HG02623 (cell line): ENCODE measurements around the gene TCEAL8.
"Not testable (repeated sequence)": the region's sequence is repeated elsewhere in the genome, so short reads cannot be mapped to it uniquely, and the experiment has no call there.

Experiments
- ATAC-seq: cut with Tn5 transposase; IDR thresholded peaks from one replicate; pipeline ENCODE4 v1.9.1; 2021; ENCODE audit warnings: moderate library complexity; ENCODE audit not compliant: unreplicated experiment

The TCEAL8 gene, protein sequence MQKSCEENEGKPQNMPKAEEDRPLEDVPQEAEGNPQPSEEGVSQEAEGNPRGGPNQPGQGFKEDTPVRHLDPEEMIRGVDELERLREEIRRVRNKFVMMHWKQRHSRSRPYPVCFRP

DNA sequence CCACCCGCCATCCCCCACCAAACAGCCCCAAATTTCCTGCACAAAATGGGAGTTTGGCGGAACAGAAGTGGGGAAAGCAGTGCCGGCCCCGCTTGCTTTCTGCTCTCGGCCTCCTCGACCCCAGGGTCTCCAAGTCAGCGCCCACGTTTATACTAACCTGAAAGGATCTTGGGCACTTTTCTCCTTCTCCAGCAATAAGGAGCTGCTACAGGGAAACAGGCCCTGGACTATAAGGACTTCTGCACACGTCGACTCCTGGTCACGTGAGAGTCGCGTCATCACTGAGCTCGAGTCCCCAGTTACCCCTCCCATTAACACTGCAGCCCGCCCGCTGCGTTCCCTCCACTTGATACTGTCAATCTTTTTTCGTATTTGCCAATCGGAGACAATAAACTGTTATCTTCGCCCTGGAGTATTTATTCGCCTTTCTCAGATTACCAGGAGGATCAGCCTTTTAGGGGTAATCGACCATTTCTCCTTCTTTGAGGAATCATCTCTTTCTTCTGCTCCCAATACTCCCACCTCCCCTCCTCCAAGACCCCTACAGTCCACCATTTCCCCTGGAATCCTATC lies at the start of gene TCEAL8:
Gene TCEAL8, minus strand, starts transcription at position 235 of the 573 bp plus-strand sequence. CDS start 1,176 bp downstream, outside the sequence.
- ATAC-seq, result peak; percentile 99

DNA sequence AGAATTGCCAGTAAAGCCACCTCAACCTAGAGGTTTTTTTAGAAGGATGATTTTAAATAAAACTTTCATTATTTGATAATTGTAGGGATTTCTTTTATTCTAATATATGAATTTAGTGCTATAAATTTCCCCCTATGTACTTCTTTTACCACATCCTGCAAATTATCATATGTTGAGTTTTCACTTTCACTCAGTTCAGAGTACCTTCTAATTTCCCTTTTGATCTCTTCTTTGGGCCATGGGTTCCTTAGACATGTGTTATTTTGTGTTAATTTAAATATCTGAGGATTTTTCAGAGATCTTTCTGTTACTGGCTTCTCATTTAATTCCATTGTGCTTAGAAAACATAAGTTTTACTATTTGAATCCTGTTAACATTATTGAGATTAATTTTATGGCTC lies 49.8 kb upstream of the TCEAL8 start:
- no peak for ATAC-seq

DNA sequence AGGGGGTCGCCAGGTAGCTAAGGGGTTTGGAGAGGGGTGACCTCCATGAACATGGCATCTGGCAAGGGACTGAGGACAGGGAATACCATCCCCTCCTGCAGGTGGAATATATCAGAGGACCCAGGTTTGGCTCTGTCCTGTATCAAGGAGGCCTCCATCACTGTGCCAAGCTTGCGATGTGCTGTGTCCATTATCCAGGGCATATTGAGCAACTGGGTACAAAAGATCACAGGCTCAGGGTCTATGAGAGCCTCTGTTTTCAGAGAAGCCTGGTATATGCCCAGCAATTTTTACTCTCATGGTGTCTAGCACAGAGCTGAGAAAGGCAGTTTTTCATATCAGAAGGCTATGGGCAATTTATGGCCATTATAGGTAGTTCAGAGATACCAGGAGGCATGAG lies 38.2 kb upstream of the TCEAL8 start:
- no peak for ATAC-seq

DNA sequence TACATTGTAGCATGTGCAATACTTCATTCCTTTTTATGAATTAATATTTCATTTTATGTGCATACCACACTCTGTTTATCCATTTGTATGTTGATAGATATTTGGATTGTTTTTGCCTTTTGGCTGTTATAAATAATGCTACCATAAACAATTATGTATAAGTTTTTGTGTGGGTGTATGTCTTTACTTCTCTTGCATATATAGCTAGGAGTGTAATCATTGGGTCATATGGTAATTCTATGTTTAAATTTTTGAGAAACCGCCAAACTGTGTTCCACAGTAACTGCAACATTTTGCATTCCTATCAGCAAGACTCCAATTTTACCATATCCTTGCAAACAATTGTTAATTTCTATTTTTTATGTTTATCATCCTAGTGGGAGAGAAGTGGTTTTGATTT lies 24.7 kb upstream of the TCEAL8 start:
- ATAC-seq, result no peak

DNA sequence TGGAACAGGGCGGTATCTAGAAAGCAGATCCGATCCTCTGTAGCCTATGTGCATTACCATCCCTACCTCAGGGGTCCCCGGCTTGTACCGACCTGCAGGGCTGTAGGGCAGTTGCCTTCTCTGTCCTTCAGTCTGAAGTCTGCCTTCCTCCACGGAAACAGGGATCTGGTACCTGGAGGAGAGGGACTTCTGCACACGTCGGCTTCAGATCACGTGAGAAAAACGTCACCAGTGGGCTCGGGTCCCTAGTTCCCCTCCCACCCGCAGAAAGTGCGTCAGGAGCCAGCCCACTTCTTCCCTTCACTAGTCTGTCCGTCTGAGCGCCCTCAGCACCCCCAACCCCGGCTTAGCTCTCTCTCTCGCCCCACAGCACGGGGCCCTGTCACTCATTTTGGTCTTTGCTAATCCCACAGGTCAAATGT lies 21.6 kb upstream of the TCEAL8 start, which contains the start of gene TCEAL5:
Gene TCEAL5, minus strand, starts transcription at position 170 of the 422 bp plus-strand sequence. CDS start 2,187 bp downstream, outside the sequence.
- no peak for ATAC-seq

DNA sequence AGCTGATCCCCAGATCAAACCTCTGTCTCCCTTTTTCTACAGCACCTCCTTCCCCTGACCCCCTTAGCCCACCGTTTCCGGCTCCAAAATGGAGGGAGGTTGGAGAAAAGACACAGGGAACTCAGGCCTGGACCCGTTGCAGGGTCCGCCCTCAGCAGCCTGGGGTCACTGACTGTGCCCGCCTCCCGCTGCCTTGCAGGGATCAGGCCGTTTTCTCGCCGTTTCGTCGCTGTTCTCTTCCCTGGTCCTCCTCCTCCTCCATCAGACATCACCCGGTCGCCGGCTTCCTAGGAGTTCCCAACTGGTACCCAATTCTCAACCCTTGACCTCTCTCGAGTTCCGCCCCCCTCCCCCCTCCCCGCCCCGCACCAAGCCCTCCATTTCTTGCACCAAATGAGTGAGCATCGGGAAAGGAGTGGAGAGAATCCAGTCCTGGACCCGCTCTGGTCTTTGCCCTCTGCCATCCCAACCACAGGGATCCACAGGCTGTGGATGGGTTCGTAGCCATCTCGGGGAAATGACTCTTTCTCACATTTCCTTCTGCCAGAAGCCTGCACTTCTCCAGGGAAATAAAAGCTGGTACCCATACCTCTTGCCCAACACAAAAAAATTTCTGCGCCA lies 21.1 kb upstream of the TCEAL8 start:
- ATAC-seq, result no peak

DNA sequence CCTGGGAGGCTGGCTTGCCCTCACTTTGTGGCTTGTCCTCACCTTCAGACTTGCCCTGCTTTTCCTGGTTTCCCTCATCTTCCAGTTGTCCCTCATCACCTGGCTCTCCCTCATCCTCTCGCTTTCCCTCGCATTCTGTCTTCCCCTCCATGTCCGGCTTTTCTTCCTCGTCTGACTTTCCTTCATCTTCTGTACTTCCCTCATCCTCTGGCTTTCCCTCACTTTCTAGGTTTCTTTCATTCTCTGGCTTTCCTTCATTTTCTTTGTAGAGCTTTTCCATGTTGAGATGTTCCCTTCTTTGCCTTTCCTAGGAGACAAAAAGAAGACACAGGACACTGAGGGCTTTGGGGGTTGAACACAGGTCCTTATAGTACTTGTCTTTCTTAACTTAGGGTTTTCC lies 19.3 kb upstream of the TCEAL8 start:
- no peak for ATAC-seq

DNA sequence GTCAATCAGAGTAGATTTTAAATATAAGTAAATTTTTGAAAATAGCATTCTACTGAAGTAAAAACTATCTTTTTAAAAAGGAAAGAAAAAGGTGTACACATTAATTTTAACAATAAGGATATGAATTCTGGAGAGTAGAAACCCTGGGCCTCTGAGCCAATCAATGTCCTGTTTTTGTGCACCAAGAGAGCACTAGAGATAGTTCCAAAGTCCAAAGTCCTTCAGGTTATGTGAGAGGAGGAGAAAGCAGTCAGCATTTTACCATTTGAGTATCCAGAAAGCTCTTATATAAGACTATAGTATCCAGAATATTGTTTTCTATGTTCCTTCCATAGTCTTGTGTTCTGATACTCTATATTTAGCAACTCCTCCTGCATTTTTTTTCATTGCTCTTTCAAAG lies 3.3 kb upstream of the TCEAL8 start:
- no peak for ATAC-seq

DNA sequence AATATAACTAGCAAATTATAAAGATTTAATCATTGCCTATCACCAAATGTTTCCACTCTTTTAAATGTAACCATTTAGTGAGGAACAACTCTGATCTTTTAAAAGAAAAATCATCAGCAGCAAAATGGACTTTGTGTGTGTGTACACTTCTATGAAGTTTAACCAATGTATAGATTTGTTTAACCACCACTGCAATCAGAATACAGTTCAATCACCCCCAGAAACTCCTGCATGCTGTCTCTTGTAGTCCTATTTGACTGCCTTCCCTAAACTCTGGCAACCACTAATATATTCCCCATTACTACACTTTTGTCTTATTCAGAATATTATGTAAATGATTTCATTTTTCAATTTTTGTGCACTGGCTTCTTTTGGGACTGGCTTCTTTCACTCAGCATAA lies 1.7 kb upstream of the TCEAL8 start:
- no peak for ATAC-seq

DNA sequence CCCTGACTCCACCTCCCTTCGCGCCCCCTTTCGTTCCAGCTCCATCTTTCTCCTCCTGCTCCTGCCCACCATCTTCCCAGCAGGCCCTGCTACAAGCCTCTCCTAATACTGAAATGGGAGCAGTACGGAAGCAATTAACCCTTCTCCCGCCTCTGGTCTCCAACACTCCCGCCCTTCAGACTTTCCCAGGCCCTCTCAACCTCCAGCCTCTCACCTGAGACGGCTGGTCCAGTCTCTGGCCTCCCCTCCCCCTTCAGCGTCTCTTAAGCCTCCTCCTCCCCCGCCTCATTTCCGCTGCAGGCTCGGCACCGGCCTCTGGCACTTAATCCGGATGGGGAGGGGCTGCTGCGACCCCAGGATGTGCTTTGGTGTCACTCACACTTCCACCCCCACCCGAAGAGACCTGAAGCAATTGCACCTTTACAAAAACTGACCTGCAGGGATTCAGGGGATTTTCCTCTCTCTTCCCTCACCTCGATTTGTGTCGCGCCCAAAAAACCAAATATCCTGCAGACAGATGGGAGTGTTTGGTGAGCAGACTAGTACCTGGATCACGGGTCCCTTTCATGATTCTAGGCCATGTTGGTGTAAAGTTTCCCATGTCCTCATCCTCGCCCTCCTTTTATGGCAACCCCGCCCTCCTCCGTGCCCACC lies 657 bp downstream of the TCEAL8 start:
- peak; percentile 53 for ATAC-seq

DNA sequence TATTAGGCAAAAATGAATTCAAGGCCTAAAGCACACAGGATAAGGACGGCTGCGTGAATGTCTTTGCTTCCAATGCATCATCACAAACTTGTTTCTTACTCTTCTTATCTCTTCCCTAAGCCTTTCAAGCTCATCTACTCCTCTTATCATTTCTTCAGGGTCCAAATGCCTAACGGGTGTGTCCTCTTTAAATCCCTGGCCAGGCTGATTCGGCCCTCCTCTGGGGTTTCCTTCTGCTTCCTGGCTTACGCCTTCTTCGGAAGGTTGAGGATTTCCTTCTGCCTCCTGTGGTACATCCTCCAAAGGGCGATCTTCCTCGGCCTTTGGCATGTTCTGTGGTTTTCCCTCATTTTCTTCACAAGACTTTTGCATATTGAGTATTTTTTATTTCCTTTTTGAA lies 1.3 kb downstream of the TCEAL8 start:
- ATAC-seq, result no peak

DNA sequence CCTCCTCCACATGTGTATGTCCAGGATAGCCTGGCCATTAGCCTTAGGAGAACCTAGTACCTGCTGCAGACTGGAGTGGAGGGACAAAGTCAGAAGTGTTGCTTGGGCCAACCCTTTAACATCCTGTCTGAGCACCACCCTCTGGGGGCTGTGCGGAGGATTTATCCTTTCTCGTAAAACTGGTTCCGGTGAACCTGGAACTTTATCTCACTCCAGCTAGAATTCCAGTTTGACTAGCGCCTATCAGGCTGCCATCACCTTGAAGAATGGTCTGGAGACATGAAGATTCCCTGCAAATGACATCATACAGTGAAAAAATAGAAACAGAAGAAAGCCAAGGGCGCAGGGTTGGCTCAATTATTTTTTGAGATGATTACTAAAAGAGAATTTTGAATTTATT lies 4.0 kb downstream of the TCEAL8 start:
- ATAC-seq, result no peak

DNA sequence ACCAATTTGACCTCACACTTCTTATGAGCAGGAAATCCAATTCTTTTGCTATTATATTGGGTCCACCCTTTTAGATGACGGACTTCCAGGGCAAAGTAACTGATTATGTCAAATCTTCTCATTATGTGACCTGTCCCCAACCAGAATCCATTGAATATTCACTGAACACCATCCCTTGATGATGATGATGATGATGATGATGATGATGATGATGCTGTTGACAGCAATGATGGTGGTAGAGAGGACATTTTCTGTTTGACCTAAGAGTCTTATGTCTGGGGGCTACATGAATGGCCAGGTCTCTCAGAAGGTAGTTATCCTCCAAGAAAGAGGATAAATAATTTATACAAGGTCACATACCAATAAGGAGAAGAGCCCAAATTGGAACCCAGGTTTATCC lies 5.2 kb downstream of the TCEAL8 start:
- no peak for ATAC-seq

DNA sequence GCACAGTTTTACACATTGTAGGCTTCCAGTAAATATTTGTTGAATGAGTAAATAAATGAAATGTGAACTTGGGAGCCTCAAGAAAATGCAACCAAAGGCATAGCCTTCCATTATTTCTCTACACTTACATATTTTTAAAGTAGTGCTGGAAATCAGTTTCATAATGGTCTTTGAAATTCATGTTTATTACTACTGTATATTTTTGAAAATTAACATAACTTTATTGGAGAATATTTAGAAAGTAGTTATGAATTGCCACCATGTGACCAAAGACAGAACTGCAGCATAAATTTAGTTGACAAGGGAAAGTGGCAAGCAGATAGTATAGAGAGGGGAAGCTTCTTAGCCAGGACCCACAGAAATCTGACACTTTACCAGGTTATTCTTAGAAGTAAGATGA lies 6.4 kb downstream of the TCEAL8 start:
- ATAC-seq, result no peak

DNA sequence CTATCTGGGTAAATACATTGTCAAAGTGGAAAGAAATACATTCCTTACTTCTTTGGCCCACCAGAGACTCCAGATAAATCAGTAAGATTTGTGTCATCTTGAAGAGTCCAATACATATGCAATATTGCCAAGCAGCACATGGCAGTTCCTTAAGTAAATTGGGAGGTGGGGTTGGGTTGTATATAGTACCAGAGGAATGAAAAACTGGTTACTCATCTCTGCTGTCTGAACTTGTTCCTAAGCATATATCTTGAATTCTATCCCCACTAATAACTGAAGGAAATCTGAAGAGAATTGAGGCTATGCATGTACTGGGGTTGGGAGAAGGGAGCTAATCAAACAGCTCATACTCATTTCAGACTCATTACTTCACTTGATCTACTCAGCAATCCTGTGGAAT lies 14.8 kb downstream of the TCEAL8 start:
- ATAC-seq, result no peak

DNA sequence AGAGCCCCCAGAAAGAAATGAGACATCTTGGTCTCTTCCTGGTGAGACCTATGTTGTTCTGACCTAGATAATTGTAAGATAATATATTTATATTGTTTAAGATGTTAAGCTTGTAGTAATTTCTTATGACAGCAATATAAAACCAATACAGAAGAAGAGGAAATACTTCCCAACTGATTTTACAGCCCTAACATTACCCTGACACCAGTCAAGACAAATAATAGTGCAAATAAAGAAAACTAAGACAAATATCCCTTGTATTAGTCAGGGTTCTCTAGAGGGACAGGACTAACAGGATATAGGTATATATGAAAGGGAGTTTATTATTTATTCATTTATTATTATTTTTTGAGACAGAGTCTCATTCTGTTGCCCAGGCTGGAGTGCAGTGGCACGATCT lies 18.7 kb downstream of the TCEAL8 start:
- no peak for ATAC-seq

DNA sequence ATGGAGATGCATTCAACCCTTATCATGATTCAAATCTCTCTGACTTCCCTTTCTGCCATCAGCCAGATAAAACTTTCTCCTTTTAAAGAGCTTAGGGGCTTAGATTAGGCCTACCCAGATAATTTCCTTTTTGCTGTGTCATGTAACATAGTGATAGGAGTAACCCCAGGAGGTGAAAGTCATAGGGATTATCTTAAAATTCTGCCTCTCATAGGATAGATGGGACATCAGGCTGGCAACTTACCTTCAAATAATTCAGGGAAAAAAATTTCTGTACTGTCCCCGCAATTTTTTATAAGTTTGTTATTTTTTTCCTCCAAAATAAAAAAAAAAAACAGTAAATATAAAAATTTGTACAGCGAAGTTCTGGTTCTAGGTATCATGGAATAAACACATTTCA lies 19.3 kb downstream of the TCEAL8 start:
- ATAC-seq, result not testable (repeated sequence)

DNA sequence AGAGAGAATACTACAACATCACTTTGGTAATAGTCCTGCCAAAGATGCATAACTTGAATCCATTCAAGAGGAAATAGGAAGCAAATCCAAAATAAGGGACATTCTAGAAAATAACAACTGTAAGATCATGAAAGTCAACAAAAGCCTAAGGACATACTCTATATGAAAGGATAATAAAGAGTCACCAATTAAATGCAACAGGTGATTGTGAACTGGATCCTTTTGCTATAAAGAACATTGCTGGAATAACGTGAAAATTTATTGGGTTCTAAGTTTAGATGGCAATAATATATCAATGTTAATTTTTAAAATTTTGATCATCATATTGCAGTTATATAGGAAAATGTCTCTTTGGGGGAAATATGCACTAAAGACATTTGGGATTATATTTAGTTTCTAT lies 20.1 kb downstream of the TCEAL8 start:
- ATAC-seq, result no peak

DNA sequence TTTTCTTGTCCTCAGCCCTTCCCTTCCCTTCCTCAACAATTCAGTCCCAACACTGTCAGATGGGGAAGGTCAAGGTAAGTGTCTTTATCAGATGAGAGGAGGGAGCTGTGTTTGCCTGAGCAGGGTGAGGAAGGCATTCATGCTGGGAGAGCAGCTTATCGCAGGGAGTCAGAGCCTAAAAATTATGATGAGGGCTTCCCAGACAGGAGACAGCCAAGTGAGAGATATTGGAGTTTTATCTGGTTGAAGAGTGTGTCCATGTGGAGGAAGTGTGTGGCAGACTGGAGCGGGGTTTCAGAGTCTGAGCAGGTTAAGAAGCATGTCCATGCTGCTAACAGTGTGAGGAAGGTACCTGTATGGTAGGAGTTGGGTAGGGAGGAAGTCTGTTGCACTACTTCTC lies 21.7 kb downstream of the TCEAL8 start:
- no peak for ATAC-seq

DNA sequence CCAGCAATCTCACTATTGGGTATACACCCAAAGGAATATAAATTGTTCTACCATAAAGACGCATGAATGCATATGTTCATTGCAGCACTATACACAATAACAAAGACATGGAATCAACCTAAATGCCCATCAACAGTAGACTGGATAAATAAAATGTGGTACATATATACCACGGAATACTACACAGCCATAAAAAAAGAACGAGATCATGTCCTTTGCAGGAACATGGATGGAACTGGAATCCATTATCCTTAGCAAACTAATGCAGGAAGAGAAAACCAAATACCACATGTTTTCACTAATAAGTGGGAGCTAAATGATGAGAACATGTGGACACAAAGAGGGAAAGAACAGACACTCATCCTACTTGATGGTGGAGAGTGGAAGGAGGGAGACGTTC lies 29.0 kb downstream of the TCEAL8 start:
- not testable (repeated sequence) for ATAC-seq

DNA sequence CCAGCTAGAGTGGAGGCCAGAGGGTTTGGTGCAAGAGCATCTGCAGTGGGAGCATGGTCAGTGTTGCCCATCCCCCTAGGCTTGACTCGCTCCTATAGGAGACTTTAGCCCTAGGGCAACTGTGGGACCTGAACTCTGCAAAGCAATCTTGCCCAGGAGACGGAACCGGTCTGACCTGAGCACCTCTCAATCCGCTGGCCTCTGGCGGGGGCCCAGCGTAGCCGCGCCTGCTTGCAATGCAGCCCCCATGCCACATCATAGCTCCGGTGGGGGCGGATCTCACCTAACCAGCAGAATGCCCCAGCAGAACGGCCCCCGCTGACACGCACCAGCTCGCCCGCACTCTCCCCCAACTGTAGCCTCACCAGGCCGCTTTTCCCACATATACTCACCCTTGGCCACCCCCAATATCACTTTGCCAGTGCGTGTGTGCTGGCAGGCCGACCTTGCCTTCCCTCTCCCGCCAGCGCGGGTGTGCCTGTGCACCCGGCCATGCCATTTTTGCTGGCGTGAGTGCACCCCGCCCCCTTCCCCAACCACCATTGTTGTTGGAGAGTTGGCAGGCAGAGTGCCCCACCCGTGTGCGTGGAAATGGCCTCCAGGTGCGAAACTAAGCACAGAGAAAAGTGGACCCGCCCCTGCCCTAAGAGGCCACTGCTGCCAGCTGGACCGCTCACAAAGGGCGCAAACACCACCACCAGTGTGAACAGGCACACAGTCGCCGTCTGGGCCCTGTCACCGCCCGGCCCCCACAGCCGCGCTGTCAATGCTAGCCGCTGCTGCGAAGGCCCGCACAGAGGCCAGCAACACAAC lies 34.2 kb downstream of the TCEAL8 start:
- no peak for ATAC-seq
